ENCODE data around the gene SLC16A6.
"Not testable (repeated sequence)": the region's sequence is repeated elsewhere in the genome, so short reads cannot be mapped to it uniquely, and the experiment has no call there.

GRCh38 chr17:68308486-68308885 lies 17.6 kb upstream of the SLC16A6 start:
- not testable (repeated sequence) for TF ChIP-seq MAX, CTCF (IDR thresholded peaks at IDR 0.05; ENCODE audit: low read depth, low read length)
